ENCODE results near the gene STK40. TPM values are rescaled to one million over a fixed set of nuclear protein-coding genes. Genes with fewer than 3 reads are reported as not detected.

STK40 gene
- total RNA-seq, 1 experiment from 2014 or later: 26.2 TPM

- no peak overlapping the region for H4K5ac ChIP-seq (ENCODE audit: insufficient read length, low read depth, low read length)
- H2BK20ac ChIP-seq (ENCODE audit: low read depth, low read length, poor library complexity, severe bottlenecking): no peak overlapping the region
- 0 out of 2 replicates have a peak, but pooled peaks cover 2% of the 10 kb centered on the region for H3K4me1 ChIP-seq (ENCODE audit: insufficient read depth, low read length)
- H3K23ac ChIP-seq (ENCODE audit: insufficient read length, low read depth, low read length): no peak overlapping the region
- no peak overlapping the region for H3K27ac ChIP-seq (ENCODE audit: insufficient read length, low read depth, low read length)
- H3K27me3 ChIP-seq (ENCODE audit: insufficient read depth, low read length): no peaks in the 10 kb centered on the region
- H3K9ac ChIP-seq (ENCODE audit: extremely low read depth, insufficient read length, low read length): no peak overlapping the region
- no peaks in the 10 kb centered on the region for H3K23me2 ChIP-seq (ENCODE audit: insufficient read length, low read depth, low read length, poor library complexity, severe bottlenecking)
- no peak overlapping the region for H3K18ac ChIP-seq (ENCODE audit: insufficient read length, low read depth, low read length)
- Mint-ChIP-seq H3K4me1 (peaks cover 7 to 11% of the 10 kb centered on the region in 2 experiments), H3K9me3 (no peaks in the 10 kb centered on the region), H3K27me3 (ENCODE audit: low read depth) (no peaks in the 10 kb centered on the region), H3K27ac (peak overlapping the region in 2 of 3 experiments; percentile 30 to 55; a peak in 3 of 7 replicates), H3K4me3 (no peak overlapping the region), H3K36me3 (ENCODE audit: insufficient read depth in 1 of 3, low read depth in 3 of 3) (peaks cover 22 to 54% (median 32%) of the 10 kb centered on the region in 3 experiments; a peak in 6 of 7 replicates)
- no CpG with 5 or more reads among the region's 13 CpGs for WGBS (ENCODE audit: extremely low coverage, insufficient read length, low lambda C conversion rate)
- H3T11ph ChIP-seq (ENCODE audit: low read length): no peak overlapping the region
- no peak overlapping the region for H3K56ac ChIP-seq (ENCODE audit: insufficient read length, low read depth, low read length)
- no peak overlapping the region for H2BK15ac ChIP-seq (ENCODE audit: low read depth, low read length)
- TF ChIP-seq, protein P1, sequence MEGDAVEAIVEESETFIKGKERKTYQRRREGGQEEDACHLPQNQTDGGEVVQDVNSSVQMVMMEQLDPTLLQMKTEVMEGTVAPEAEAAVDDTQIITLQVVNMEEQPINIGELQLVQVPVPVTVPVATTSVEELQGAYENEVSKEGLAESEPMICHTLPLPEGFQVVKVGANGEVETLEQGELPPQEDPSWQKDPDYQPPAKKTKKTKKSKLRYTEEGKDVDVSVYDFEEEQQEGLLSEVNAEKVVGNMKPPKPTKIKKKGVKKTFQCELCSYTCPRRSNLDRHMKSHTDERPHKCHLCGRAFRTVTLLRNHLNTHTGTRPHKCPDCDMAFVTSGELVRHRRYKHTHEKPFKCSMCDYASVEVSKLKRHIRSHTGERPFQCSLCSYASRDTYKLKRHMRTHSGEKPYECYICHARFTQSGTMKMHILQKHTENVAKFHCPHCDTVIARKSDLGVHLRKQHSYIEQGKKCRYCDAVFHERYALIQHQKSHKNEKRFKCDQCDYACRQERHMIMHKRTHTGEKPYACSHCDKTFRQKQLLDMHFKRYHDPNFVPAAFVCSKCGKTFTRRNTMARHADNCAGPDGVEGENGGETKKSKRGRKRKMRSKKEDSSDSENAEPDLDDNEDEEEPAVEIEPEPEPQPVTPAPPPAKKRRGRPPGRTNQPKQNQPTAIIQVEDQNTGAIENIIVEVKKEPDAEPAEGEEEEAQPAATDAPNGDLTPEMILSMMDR (conservative IDR thresholded peaks at IDR 0.05): no peak
- no peak overlapping the region for H2BK12ac ChIP-seq (ENCODE audit: insufficient read length, low read depth, low read length)
- no peak overlapping the region for H2BK120ac ChIP-seq (ENCODE audit: low read depth, low read length, poor library complexity, severe bottlenecking)
- DNase-seq: no peak
- H4K20me1 ChIP-seq (ENCODE audit: control insufficient read depth, insufficient read depth, insufficient read length): no peaks in the 10 kb centered on the region
- H3K79me2 ChIP-seq (ENCODE audit: insufficient read depth, low read length): no peaks in the 10 kb centered on the region
- no peak overlapping the region for H2AFZ ChIP-seq (ENCODE audit: low read length)
- H3K79me1 ChIP-seq (ENCODE audit: insufficient read depth, low read depth, low read length, poor library complexity, severe bottlenecking): no peaks in the 10 kb centered on the region
- H3K4ac ChIP-seq (ENCODE audit: low read depth, low read length): no peak overlapping the region
- no peak overlapping the region for H2AK5ac ChIP-seq (ENCODE audit: insufficient read length, low read length)
- no peaks in the 10 kb centered on the region for H3K9me3 ChIP-seq (ENCODE audit: control insufficient read depth, low read depth, low read length)
- H4K91ac ChIP-seq (ENCODE audit: insufficient read length, low read depth, low read length): no peak overlapping the region
- no peak overlapping the region for H2BK5ac ChIP-seq (ENCODE audit: insufficient read length, low read length)
- H3K14ac ChIP-seq (ENCODE audit: insufficient read depth, low read length): no peak overlapping the region
- H4K8ac ChIP-seq (replicated peaks; ENCODE audit: insufficient read length, low read depth, low read length): no peak overlapping the region
- no peak overlapping the region for H3K4me2 ChIP-seq (ENCODE audit: insufficient read depth, insufficient read length, low read length)
These were observed 33.4 kb downstream of the STK40 start for GRCh38 chr1:36352125-36352909.

Measured in H9 (cell line).